GM12891 (cell line): ENCODE results near the gene ACOT4.

Experiments used
- POLR2A ChIP-seq: IDR thresholded peaks from 2 replicates; pipeline ENCODE4 v1.6.1; 2011; ENCODE audit warnings: low read depth, low read length, control low read depth
- POLR2AphosphoS5 ChIP-seq: IDR thresholded peaks from 2 replicates; pipeline ENCODE4 v1.6.1; 2011; ENCODE audit warnings: low read depth, low read length, control low read depth
- TAF1 ChIP-seq: IDR thresholded peaks from 2 replicates; pipeline ENCODE4 v1.6.1; 2011; ENCODE audit warnings: low read depth, low read length, control low read depth

DNA sequence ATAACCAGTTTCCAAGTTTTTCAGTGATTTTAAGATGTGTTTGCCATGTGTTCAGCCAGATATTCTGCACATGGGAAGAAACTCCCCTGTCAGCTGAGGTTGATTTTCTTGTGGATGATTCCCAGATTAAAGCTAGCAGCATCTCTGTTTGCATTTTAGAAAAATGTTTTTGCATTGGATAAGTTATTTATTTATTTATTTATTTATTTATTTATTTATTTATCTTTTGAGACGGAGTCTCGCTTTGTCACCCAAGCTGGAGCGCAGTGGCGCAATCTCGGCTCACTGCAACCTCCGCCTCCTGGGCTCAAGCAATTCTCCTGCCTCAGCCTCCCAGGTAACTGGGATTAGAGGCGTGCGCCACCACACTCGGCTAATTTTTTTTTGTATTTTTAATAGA, 2.8 kb downstream of the ACOT4 start:
- TF ChIP-seq POLR2AphosphoS5 (no peak), TAF1 (no peak), POLR2A (no peak)
